GM12865 (cell line): Measurements from ENCODE around the gene GDF7.
A peak's percentile ranks its signal among the peaks of the same experiment; 100 is the strongest.

ENCODE experiments used
- DNase-seq: peaks from one replicate; pipeline ENCODE4 v3.0.0; 2010; ENCODE audit warnings: low read depth
- H3K4me3 ChIP-seq: 2 replicates; pipeline ENCODE4 v1.5.1; 2011; ENCODE audit warnings: mild to moderate bottlenecking, low read depth, low read length, control low read depth
- CTCF ChIP-seq: IDR thresholded peaks from 2 replicates; pipeline ENCODE4 v1.5.1; 2011; ENCODE audit warnings: low read length, control low read depth, low read depth, inconsistent platforms; ENCODE audit not compliant: insufficient read depth; ENCODE audit errors: missing control alignments

GDF7 gene

GRCh38 chr2:20640411-20641122 is 26.4 kb upstream of the GDF7 start:
- H3K4me3 ChIP-seq, result no peak overlapping the region
- no peak for TF ChIP-seq CTCF
- no peak for DNase-seq

DNA sequence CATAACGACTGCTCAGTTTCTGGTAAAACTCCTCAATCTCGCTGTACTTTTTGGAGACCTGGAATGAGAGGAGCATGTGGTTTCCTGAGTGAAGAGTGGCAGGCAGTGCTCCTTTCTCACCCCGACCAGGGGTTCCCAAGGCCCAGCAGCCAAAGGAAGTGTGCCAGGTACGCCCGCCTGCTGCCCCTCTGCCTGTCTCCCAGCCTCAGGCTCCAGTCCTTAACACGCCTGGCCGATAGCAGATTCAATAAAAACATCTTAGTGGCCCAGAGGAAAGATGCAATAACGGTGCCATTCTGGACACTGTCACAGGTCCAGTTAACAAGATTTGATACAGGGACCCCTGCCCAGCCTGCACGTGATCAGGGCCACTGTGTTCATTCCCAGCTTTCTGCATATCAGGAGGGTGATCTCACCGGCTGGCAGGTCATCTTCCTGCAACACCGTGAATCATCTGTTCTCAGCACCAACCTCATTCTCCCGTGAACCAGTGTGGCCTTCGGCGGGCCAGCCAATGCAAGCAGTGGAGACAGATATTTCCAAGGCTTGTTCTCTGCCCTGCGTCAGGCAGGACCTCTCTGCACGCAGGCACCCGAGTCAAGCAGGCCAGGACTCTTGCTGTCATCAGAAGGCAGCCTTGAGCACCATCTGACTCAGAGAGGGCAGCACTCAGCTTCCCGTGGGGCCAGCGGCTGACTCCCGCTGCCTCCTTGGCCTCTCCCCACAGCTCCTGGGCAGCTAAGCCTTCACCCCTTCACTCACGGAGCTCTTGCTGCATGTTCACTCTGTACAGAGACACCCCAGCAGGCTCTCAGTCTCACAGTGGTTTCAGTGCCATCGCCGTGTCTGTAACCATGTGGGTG is 25.6 kb upstream of the GDF7 start:
- no peak overlapping the region for H3K4me3 ChIP-seq
- DNase-seq, result no peak
- TF ChIP-seq CTCF, result no peak

DNA sequence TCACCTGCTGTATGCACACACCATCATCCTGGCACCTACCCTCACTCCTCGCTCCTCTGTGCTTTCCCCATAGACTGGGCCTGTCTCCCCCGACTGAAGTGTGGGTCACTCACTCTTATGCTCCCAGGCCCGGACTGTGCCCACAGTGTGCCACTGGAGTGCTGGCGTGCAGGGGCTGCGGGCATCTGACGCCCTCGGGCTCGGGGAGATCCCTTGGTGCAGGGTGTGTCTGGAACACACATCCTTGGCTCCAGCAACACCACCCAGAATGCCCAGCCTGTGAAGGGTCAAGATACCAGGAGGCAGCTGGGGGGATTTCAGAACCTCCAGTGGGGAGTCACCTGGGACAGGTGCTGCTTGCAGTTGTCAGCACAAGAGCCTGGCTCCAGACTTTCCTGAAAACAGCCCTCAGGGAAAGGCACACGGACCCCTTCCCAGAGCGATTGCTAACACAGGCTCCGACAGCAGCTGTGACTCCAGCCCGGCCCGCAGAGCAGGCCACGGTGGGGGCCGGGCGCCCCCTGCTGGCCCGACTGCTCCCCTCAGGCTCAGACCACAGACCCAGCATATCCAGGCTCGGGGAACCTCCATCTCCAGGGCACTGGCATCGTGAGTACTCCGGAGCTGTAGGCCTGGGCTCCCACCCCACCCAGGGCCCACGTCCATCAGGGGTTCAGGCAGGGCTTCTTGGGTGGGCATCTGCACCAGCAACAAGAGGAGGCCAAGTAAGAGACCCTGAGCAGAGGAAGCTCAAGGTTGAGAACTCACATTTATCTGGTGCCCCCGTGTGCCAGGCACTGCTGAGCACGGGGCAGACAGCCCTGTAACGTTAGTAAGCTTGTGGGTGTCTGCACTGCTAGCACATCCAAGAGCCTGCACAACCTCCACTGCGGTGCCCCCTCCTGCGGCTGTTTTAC is 24.6 kb upstream of the GDF7 start:
- DNase-seq, result peak; percentile 78
- peak; percentile 99 for TF ChIP-seq CTCF
- H3K4me3 ChIP-seq, result no peak overlapping the region

DNA sequence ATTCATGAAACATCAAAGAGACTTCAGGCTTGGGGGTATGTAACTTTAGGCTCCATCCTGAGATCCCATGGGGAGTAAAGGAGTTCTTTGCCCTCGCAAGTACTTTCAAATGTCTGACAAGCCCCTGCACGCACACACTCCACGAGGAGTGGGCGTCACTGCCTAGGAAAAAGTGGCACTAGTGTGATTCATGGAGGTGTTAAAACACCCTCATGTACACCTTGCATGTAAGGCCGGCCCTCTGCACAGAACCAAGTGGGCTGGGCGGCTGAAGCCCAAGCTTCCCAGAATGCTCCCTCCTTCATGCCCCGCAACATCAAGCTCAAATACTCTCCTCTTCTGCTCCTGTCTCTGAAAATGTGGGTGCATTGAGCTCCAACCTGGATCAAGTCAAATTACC is 23.9 kb upstream of the GDF7 start:
- no peak overlapping the region for H3K4me3 ChIP-seq
- TF ChIP-seq CTCF, result no peak
- no peak for DNase-seq

DNA sequence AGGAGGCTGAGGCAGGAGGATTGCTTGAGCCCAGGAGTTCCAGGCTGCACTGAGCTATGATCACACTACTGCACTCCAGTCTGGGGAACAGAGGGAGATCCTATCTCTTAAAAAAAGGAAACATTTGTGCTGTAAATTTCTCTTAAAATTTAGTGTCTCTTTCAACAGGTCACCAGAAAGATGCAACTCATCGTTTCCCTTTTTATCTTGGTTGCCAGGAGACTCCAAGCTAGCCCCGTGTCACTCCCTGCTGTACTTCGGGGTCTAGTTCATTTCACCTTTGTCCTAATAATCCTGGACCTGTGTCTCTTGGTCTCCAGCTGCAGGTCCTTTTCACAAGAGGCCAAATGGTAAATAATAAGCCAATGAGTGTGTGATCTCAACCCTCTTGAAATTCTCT is 23.1 kb upstream of the GDF7 start:
- H3K4me3 ChIP-seq, result no peak overlapping the region
- TF ChIP-seq CTCF, result no peak
- no peak for DNase-seq

DNA sequence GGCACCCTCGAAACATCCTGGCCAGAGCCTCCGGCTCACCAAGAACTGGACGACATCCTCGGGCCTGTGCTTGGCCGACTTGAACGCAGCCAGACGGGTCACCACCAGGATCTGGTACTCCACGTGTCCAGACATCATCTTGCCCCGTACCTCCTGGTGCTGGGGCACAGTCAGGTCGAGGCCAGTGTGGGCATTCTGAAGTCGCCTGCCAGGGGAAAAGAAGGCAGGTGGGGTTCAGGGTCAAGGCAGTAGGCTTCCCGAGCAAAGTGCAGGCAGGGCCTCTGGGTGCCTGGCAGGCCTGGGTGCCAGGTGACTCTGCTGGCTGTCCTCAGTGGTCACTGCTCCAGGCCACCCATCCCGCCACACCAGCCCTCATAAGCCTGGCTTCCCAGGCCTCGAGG is 21.6 kb upstream of the GDF7 start:
- TF ChIP-seq CTCF, result no peak
- no peak for DNase-seq
- no peak overlapping the region for H3K4me3 ChIP-seq
